Osteoblast (primary cell): ENCODE measurements around the gene SEPTIN8. TPM values are rescaled to one million over a fixed set of nuclear protein-coding genes. Genes with fewer than 3 reads are reported as not detected.

Source experiments
- DNase-seq: peaks from one replicate; pipeline ENCODE4 v3.0.0; 2011; ENCODE audit warnings: low spot score, mixed read lengths; ENCODE audit not compliant: insufficient read length; ENCODE audit errors: missing footprints
- H2AFZ ChIP-seq: 2 replicates; pipeline ENCODE4 v1.6.0; 2011; ENCODE audit warnings: mild to moderate bottlenecking, low read length
- H3K27ac ChIP-seq: 2 replicates; pipeline ENCODE4 v1.5.1; 2011; ENCODE audit warnings: mild to moderate bottlenecking, low read depth, low read length, moderate library complexity
- H3K27me3 ChIP-seq: 2 replicates; pipeline ENCODE4 v1.6.0; 2012; ENCODE audit warnings: mild to moderate bottlenecking, control low read depth, inconsistent platforms, low read length, moderate library complexity; ENCODE audit not compliant: insufficient read depth
- H3K36me3 ChIP-seq: 2 replicates; pipeline ENCODE4 v1.5.1; 2011; ENCODE audit warnings: mild to moderate bottlenecking, low read length, control low read depth, moderate library complexity; ENCODE audit not compliant: insufficient read depth
- H3K4me1 ChIP-seq: 2 replicates; pipeline ENCODE4 v1.5.1; 2011; ENCODE audit warnings: mild to moderate bottlenecking, low read length, control low read depth, moderate library complexity; ENCODE audit not compliant: insufficient read depth
- H3K4me2 ChIP-seq: 2 replicates; pipeline ENCODE4 v1.6.0; 2011; ENCODE audit warnings: mild to moderate bottlenecking, low read length; ENCODE audit not compliant: insufficient read depth
- H3K4me3 ChIP-seq: fragments of 200-600 bp; sonication (generic); 3 replicates; pipeline ENCODE4 v1.5.1; 2012; ENCODE audit warnings: mild to moderate bottlenecking, low read length, inconsistent platforms; ENCODE audit not compliant: insufficient read depth
- H3K79me2 ChIP-seq: 2 replicates; pipeline ENCODE4 v1.6.0; 2012; ENCODE audit warnings: mild to moderate bottlenecking, low read length, control low read depth, inconsistent platforms; ENCODE audit not compliant: insufficient read depth
- H3K9me3 ChIP-seq: 2 replicates; pipeline ENCODE4 v1.5.1; 2011; ENCODE audit warnings: low read depth, low read length, control low read depth
- H4K20me1 ChIP-seq: 2 replicates; pipeline ENCODE4 v1.6.0; 2012; ENCODE audit warnings: mild to moderate bottlenecking, low read length, control low read depth; ENCODE audit not compliant: insufficient read depth
- CTCF ChIP-seq: IDR thresholded peaks from 2 replicates; pipeline ENCODE4 v1.5.1; 2011; ENCODE audit warnings: mild to moderate bottlenecking, low read depth, low read length, moderate library complexity; ENCODE audit errors: extremely low read depth
- total RNA-seq: library from RNA; depleted of rRNA; stranded (reverse); fragments of >200 nt; gene quantifications from 2 replicates; pipeline ENCODE4 v1.2.3, GENCODE V29; 2012

The SEPTIN8 gene
- total RNA-seq, 1 donor = 33.7 TPM

GRCh38 chr5:132790201-132790865, 13.3 kb upstream of the SEPTIN8 start:
- H3K4me1 ChIP-seq = peaks cover 19% of the 10 kb centered on the region
- peaks cover 17% of the 10 kb centered on the region for H3K27me3 ChIP-seq
- no peak overlapping the region for H2AFZ ChIP-seq
- no peaks in the 10 kb centered on the region for H3K36me3 ChIP-seq
- no peak overlapping the region for H3K4me3 ChIP-seq
- DNase-seq = no peak
- no peak overlapping the region for H3K4me2 ChIP-seq
- no peak overlapping the region for H3K27ac ChIP-seq
- H3K79me2 ChIP-seq = no peaks in the 10 kb centered on the region
- H3K9me3 ChIP-seq = no peaks in the 10 kb centered on the region
- TF ChIP-seq CTCF = no peak
- no peaks in the 10 kb centered on the region for H4K20me1 ChIP-seq

GRCh38 chr5:132788990-132789886, 12.2 kb upstream of the SEPTIN8 start:
- Histone ChIP-seq H3K36me3 (no peaks in the 10 kb centered on the region), H3K4me1 (peaks cover 23% of the 10 kb centered on the region), H3K4me3 (no peak overlapping the region), H3K79me2 (no peaks in the 10 kb centered on the region), H3K27ac (no peak overlapping the region), H4K20me1 (no peaks in the 10 kb centered on the region), H3K27me3 (peaks cover 17% of the 10 kb centered on the region), H2AFZ (no peak overlapping the region), H3K4me2 (no peak overlapping the region), H3K9me3 (no peaks in the 10 kb centered on the region)
- no peak for DNase-seq
- no peak for TF ChIP-seq CTCF

GRCh38 chr5:132788508-132788907, 11.5 kb upstream of the SEPTIN8 start:
- no peaks in the 10 kb centered on the region for H3K9me3 ChIP-seq
- no peaks in the 10 kb centered on the region for H3K36me3 ChIP-seq
- TF ChIP-seq CTCF = no peak
- H3K4me1 ChIP-seq = peaks cover 23% of the 10 kb centered on the region
- H3K4me3 ChIP-seq = no peak overlapping the region
- H3K27me3 ChIP-seq = peaks cover 14% of the 10 kb centered on the region
- H4K20me1 ChIP-seq = no peaks in the 10 kb centered on the region
- no peak for DNase-seq
- no peak overlapping the region for H2AFZ ChIP-seq
- H3K79me2 ChIP-seq = no peaks in the 10 kb centered on the region
- no peak overlapping the region for H3K4me2 ChIP-seq
- H3K27ac ChIP-seq = no peak overlapping the region

- Histone ChIP-seq H3K4me1 (peaks cover 34% of the 10 kb centered on the region), H3K27me3 (peaks cover 4% of the 10 kb centered on the region), H3K9me3 (no peaks in the 10 kb centered on the region), H4K20me1 (no peaks in the 10 kb centered on the region), H3K4me3 (no peak overlapping the region), H3K36me3 (no peaks in the 10 kb centered on the region), H2AFZ (no peak overlapping the region), H3K27ac (no peak overlapping the region), H3K79me2 (no peaks in the 10 kb centered on the region), H3K4me2 (peak overlapping the region; percentile 39)
- DNase-seq = peak; percentile 90
- TF ChIP-seq CTCF = no peak
These were observed 10.0 kb upstream of the SEPTIN8 start for GRCh38 chr5:132787076-132787475.
